ENCODE measurements around the gene CTNNBIP1. TPM values are rescaled to one million over a fixed set of nuclear protein-coding genes. Genes with fewer than 3 reads are reported as not detected.

The CTNNBIP1 gene
- total RNA-seq, 1 experiment from 2014 or later = 20.8 TPM

Other genes starting within 250 kb of the CTNNBIP1 start
- gene CLSTN1, start 86.3 kb downstream of the CTNNBIP1 start, total RNA-seq (2014; rRNA removed; shearing (Covaris generic); ENCODE audit: low replicate concordance) = 144 and 149 TPM in 2 replicates
- gene LZIC, start 33.1 kb upstream of the CTNNBIP1 start, total RNA-seq (2014; rRNA removed; shearing (Covaris generic); ENCODE audit: low replicate concordance) = 12.8 and 13.5 TPM in 2 replicates
- gene NMNAT1, start 33.2 kb upstream of the CTNNBIP1 start, total RNA-seq (2014; rRNA removed; shearing (Covaris generic); ENCODE audit: low replicate concordance) = 2.6 and 18.5 TPM in 2 replicates
- gene RBP7, start 87.0 kb upstream of the CTNNBIP1 start, total RNA-seq (2014; rRNA removed; shearing (Covaris generic); ENCODE audit: low replicate concordance) = not detected in 2 replicates
- 13.9 and 17.7 TPM in 2 replicates for gene UBE4B, start 122.7 kb upstream of the CTNNBIP1 start, total RNA-seq (2014; rRNA removed; shearing (Covaris generic); ENCODE audit: low replicate concordance)

Data from Caki2 (cell line).